ENCODE measurements around the gene DROSHA.

The DROSHA gene

DNA sequence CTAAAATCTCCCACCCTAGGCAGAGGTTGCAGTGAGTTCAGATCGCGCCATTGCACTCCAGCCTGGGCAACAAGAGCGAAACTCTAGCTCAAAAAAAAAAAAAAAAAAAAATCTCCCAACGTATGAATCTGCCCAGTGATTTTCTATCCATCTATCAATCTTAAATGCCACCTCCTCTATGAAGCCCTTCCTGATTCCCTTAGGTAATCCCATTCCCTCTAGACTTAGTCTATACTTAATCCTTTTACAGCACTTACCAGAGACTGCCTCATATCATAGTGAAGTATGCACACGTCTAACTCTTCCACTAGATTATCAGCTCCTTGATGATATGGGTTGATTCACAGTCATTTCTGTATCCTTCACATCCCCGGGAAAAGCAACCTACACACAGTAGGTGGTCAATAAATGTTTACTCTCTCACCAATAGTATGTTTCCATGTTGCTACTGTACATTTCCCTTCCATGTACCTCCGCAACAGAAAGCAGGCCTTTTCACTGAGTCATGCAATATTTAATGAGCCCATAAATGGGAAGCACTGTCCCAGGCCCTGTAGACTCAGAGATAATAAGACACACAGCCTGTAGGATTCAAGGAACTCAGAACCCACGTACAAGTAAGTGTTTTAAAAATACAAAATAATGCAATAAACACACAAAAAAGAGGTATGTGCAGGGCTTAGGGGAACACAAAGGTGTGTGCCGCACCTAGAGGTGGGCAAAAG lies 1.2 kb downstream of the DROSHA start:
- DNase-seq (ENCODE audit: low read depth), result no peak

DNA sequence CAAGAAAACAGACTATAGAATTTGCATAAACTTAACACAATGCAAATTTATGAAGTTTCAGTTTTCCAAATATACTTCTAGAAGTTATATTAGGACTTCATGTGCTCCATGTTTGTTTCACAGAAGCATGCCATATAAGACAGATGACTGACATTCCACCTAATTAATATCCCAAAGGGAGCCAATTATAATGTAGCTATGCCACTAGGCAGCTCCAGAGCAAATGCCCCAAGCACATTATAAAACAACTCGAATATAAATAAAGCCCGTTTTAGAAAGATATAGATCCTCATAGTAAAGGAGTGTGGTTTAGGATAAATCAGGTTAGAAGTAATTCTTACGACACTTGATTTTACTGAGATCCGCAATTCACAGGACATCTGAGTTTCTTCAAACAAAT lies 8.9 kb downstream of the DROSHA start:
- DNase-seq (ENCODE audit: low read depth), result no peak

DNA sequence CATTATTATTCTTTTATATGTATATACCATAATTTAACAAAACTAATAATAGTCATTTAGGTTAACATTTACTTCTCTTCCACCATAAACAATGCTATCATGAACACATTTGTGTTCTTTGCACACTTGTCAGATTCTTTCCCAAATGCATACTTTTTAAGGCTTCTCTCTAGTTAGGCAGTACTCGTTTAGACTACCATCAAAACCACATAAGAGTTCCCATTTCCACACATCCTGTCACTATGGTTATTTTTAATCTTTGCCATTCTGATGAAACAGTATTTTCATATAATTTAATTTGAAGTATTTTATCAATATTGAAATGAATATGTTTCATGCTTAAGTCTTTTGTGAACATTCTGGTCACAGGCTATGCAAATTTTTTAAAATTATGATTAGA lies 15.1 kb downstream of the DROSHA start:
- DNase-seq (ENCODE audit: low read depth), result no peak

DNA sequence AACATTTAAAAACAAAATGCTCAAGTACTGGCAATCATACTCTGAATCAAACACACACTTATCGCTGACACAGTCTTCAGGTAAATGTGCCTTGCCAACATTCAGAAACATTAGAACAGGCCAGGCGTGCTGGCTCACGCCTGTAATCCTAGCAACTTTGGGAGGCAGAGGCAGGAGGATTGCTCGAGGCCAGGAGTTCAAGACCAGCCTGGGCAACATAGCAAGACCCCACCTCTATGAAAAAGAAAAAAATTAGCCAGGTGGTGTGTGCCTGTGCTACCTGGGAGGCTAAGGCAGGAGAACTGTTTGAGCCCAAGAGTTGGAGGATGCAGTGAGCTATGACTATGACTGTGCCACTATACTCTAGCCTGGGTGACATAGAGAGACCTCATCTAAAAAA lies 20.6 kb downstream of the DROSHA start:
- DNase-seq (ENCODE audit: low read depth), result no peak

DNA sequence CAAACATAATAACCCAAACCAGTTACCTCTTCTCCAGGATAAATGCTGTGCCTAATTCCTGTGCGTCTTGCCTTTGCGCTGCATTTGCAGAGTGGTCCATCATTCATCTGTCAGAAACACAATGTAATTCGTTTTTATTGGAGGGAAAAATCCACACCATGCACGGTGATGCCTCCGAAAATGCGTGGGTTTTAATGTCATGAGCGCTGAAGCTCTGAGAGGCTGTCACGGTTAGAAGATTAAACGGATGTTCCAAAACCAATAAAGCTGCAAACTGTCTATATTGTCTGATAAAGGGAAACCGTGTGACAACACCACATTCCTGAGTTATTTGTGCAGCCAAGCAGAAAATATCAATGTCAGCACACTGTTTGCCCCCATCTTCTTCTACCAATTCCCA lies 27.4 kb downstream of the DROSHA start:
- DNase-seq (ENCODE audit: low read depth), result no peak

DNA sequence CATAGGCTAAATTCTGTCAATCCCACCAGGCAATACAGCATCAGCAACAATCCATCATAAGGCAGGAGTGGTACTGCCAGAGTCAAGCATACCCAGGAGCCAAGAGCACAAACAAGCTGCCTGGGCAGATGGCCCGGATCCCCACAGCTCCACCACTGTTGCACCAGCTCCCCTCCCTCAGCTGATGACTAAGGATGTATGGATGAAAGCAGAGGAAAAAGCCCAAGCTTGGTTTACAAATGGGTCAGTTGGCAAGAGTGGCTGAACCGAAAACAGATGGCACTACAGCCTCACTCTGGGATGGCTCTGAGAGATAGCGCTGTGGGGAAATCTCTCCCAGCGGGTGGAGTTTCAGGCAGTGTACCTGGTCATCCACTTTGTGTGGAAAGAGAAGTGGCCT lies 29.4 kb downstream of the DROSHA start:
- no peak for DNase-seq (ENCODE audit: low read depth)

DNA sequence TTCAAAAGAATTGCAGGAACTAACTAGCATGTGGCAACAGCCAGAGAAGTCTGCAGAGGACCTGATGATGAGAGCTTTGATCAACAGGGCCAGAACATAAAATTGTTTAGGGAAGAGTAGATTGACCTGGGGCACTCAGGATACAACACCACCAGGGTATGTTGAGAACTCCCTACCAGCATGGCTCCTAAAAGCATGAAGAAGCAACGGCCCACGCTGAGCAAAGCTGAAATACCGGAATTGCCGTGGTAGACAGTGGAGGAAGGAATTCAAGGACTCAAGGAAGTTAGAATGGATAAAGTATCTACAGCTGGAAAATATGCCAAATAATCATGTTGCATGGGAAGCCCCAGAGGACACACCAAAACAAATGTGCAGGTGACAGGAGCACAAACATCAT lies 31.6 kb downstream of the DROSHA start:
- DNase-seq (ENCODE audit: low read depth), result no peak

DNA sequence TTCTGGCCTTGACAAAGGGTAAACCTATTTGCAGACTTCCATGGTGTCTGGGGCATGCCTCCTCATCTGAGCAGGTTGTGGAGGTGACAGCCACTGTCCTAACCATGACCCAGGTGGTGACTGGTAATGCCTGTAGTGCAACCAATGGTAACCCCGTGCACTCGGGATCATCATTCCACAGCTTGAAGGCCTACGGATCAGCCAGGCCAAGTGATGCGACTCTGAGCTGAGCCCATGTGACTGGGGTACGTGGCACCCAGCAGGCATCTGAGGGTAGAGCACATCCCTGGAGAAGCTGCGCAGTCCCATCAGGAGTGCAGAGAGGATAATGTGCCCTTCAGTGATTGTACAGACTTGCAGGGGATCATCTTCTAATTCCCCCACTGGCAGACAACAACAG lies 35.0 kb downstream of the DROSHA start:
- DNase-seq (ENCODE audit: low read depth), result no peak

DNA sequence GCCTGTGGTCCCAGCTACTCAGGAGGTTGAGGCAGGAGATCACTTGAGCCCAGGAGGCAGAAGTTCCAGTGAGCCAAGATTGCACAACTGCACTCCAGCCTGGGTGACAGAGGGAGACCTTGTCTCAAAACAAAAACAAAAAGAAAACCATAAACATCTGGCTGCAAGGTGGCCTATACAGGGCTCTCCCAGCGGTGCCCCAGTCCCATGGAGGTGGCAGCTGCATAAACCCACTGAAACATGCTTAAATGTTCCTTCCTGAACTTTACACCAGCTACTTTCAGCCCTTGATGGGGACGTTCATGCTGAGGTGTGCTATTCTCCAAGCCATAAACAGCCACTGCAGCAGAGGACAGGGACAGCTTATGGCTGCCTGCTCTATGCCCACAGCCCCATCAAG lies 35.6 kb downstream of the DROSHA start:
- DNase-seq (ENCODE audit: low read depth), result no peak

DNA sequence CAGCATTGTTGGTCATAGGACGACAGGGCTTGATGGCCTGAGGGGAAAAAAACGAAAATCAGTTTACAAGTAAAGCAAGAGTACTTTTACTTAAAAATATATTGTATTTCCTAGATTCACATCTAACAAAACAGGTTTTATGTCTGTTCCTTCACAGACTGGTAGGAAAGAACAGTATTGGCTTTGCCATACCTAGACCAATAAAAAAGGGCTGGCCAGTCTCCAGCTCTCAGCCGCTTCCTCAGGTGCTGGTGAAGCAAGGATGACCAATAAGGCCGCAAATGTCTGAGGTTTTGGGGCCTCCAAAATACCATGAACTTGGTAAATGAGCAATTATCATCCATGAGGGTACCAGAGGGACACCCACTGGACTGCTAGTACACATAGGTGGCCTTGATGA lies 36.6 kb downstream of the DROSHA start:
- DNase-seq (ENCODE audit: low read depth), result no peak

DNA sequence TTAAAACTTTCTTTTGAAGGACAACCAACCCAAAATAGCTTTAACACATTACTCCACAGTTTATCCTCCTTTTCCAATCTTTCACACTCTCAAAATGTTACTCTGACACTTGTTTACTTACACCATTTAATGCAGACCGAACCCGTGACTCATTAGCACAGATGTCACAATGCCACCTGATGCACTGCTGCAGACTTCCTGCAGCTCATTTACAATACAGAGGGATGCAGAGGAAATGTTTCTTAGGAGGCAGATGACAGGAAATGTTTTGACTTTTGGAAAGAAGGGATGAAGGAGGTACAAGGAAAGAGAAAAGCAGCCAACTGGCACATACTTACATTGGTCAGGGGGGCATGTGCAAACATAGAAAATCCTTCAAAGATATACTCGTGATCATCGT lies 39.0 kb downstream of the DROSHA start:
- no peak for DNase-seq (ENCODE audit: low read depth)

DNA sequence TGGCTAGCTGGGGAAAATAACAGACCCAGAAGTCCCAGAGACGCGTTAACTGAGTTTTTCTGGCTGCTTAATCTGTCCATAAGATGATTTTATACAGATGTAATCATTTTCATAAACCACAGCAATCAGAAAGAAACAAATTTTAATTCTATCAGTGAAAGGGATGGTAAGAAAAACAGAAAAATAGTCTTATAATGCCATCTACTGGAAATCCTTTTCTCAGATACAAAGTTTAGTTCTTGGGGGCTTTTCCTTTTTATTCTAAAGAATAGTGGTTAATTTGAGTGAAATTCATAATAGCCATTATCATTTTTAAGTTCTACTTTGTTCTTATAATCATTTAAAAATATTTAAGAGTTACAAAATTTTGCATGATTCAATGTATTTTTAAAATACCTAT lies 44.4 kb downstream of the DROSHA start:
- DNase-seq (ENCODE audit: low read depth), result no peak

DNA sequence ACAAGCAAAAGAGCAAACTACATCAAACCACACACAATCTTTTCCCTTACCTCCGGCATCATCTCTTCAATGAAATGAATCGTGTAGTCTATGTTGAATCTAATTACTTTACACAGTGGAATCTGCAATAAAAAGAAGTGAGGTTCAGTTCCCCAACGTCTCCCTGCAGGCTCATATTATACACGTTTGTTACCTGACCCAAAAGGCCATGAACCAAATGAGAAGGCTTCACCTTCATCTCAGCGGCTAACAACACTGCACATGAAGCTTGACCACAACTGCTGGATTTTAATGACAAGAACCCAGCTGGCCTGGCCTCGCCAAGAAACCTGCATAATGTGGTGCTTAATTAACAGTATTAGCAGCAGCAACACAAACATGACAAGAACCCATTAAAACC lies 45.5 kb downstream of the DROSHA start:
- DNase-seq (ENCODE audit: low read depth), result no peak

DNA sequence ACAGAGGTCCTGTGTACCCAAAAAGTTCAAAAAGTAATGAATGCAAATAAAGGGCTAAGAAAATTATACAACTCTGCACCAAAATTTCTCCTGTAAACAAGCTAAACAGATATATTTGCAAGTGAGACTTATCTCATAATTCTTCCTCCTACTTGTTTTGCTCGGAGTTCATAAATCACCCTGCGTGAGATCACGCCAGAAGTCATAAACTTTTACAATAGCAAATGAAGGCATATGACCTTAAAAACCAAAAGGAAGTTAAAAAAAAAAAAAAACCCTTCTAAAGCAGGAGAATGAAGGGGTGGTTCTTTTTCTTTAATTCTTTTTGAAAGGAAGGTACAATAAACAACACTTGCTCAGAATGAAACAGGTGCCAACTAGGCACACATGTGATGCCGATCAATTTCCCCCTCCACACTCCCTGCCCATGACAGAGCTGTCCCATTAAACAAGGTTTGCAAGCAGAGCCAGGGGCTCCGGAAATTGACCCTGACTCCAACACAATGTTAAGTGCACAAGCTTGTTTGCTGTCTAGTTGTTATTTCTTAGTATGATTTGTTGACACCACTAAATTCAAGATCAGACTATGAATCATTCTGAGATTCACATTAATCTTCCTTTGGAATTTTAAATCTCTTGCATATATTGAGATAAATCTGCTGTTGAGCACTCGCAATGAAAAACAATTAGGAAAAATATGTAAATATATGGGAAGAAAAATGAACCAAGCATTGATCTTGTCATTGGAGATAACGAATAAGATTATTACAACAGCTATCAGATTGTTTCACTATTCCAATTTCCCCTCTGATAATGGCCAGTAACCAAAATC lies 46.3 kb downstream of the DROSHA start:
- no peak for DNase-seq (ENCODE audit: low read depth)

DNA sequence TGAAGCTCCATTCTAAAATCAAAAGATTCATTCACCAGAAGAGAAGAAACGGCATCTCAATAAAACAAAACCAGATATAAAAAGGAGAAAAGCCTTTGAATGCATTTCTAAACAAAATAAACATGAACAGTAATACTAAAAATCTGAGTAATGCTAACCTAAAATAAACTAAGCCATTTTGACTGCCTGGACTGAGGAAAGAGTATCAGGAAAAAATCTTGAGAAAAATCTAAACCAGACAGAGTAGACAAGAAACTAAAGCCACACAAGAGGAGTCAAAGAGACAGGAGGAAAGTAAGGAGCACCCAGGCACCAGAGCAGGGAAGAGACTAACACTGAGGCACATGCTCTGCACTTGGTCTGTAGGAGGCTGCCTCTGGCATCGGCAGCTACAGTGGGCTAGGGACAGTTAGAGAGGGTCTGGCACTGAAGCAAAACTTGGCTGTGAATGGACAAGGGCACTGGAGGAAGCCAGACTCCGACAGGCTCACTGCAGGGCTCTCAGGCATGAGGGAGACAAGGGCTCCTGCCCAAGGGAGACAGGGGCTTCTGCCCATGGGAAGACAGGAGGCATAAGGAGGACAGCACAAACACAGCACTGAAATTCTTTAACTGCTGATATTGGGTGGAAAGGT lies 50.2 kb downstream of the DROSHA start:
- no peak for DNase-seq (ENCODE audit: low read depth)

DNA sequence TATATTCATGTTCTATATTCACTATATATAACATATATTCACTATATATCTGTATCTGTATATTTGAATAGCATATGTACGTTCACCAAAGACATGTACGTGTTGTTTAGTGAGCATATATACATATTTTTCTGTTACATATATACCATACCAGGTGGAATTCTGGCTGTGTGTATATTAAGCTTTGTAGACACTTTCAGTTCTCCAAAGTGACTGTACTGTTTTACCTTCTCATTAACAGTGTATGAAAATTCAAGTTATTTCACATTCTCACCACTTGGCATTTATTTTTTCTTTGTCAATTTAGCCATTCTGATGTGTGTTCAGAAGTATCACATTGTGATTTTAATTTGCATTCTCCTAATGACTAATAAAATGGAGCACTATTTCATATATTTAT lies 52.2 kb downstream of the DROSHA start:
- DNase-seq (ENCODE audit: low read depth), result no peak

DNA sequence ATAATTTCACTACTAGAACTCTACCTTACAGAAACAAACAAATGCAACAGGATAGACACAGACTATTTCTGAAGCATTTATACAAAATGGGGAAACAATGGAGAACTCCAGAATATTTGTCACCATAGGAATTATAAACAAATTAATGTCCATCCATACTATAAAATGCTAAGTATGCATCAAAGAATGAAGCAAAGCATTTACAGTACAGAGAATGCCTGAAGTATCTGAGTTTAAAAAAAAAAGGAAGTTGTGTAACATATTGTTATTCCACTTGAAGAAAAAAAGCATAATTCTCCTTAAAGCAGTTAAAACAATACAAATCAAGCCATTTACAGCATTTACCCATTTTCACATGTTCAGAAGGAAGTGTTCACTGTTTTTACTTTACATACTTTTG lies 53.0 kb downstream of the DROSHA start:
- DNase-seq (ENCODE audit: low read depth), result no peak

DNA sequence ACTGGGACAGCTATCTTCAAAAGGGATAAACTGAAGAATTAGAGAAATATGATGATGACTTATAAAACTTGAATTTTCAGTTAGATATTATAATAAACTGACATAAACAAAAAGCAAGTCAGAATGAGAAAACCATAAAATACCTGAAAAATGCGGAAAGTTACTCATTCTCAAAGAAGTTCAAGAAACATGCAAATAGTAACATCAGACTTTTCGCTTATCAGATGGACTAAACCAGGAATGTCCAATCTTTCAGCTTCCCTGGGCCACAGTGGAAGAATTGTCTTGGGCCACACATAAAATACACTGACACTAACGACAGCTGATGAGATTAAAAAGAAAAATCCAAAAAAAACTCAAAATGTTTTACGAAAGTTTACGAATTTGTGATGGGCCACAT lies 53.9 kb downstream of the DROSHA start:
- DNase-seq (ENCODE audit: low read depth), result no peak

DNA sequence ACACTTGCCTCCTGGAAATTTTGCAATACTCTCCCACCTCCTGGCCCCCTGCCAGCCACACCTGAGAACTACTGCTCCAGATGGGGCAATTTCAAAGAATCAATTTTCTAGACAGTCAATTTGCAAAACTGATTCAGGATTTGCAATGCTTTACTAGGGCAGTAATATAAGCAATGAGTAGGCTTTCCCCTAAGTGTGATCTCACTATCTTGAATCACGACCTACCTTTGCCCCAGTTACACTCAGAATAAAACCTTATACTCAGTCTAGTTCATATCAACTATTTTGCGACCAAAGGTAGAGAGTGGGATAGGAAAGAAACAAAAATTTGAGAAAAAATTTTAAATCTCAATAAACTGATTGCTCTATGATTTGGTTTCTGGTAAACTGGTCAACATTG lies 54.4 kb downstream of the DROSHA start:
- no peak for DNase-seq (ENCODE audit: low read depth)

DNA sequence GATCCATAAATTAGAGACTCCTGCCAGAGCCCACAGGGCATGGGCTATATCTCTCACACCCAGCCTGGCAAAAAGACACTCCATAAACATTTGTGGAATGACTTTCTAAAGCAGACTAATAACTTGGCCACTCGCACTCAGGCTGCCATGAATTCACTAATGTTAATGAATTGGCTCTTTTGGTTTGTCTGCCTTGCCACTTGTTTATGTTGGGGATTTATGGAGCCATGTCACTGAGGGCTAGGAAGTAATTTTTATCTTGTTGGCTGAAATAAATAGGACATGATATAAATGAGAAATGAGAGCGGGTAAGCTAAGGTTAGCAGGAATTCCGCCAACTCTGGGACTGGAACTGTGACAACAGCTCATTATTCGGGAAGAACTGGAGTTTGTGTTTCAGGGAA lies 55.2 kb downstream of the DROSHA start:
- DNase-seq (ENCODE audit: low read depth), result no peak

DNA sequence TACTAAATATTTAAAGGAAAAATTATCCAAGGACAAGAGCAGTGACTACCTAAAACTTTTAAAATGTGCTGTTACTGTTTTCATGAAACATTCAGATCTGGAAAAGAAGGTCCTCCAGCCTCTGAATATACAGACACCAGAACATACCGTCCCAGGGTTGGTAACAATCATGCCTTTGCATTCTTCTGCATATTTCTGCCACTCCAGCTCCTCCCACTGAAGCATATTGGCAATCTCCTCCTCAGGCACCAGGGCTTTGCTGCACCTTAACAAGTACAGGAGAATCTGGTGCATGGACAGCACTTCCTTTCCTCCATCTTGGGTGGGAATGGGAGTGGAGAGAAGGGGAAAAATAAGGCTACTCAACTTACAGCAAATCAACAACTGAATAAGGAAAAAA lies 60.0 kb downstream of the DROSHA start:
- DNase-seq (ENCODE audit: low read depth), result no peak

DNA sequence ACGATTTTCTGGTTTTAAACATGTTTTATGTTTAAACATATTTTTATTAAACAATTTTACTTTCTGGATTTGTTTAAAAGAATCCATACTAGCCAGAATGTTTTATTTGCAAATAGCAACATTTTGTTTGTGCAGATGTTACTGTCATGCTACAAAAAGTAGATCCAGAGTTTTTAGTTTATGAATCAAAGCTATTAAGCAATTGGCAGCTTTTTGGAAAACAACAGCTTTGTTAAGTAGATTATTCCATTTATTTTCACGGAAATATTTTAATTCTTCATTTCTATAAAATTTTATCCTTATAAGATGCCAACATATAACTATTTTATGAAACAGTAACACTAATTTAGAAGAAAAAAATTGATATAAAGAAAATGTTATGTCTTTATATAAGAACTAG lies 60.9 kb downstream of the DROSHA start:
- DNase-seq (ENCODE audit: low read depth), result no peak

DNA sequence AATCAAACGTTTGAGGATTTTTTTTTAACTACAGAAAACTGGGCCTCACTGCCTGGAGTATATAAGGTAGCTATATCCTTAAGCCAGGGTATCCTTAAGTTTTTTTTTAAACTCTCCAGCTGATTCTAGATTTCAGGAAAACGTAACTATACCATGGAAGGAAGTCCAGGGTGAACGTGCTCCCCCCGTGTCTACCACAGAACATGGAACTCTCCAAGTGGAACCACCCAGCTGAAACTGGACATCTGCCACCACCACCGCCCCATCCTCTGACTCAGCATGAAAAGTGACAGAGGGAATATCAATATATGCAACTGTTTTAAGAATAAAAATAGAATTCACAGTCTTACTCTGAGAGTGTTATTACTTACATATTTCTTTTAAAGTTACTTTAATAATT lies 61.3 kb downstream of the DROSHA start:
- no peak for DNase-seq (ENCODE audit: low read depth)
